PC-9 (cell line): ENCODE measurements around the gene CHRNA5. TPM values are rescaled to one million over a fixed set of nuclear protein-coding genes. Genes with fewer than 3 reads are reported as not detected.

Source experiments
- BruUV-seq: library from RNA; stranded (reverse); fragments of 400-500 nt; replicated peaks from 2 replicates; lab custom pipeline; 2021; lab: Mats Ljungman, UMichigan
- CTCF ChIA-PET: fragments of 300-600 bp; sonication (Branson Sonifier 250); formaldehyde crosslinking; loops from one replicate; lab custom pipeline; 2022; ENCODE audit warnings: antibody characterized with exemption; lab: Charles Lee
- POLR2A ChIA-PET: fragments of 300-600 bp; sonication (Branson Sonifier 250); formaldehyde crosslinking; loops from one replicate; lab custom pipeline; 2022; ENCODE audit warnings: antibody characterized with exemption; ENCODE audit not compliant: unreplicated experiment; lab: Charles Lee
- DNase-seq, 2 experiments: peaks; one replicate each; pipeline versions ENCODE4 v3.0.0 to v3.0.0-alpha.2; 2015 to 2022; ENCODE audit warnings: mixed read lengths in 1 of 2
- H2AFZ ChIP-seq: fragments of 200-600 bp; sonication (generic); 2 replicates; pipeline ENCODE4 v1.8.1; 2017; ENCODE audit warnings: antibody characterized with exemption
- H3F3A ChIP-seq: fragments of 200-600 bp; sonication (generic); 2 replicates; pipeline ENCODE4 v1.8.1; 2017; ENCODE audit warnings: antibody characterized with exemption, mild to moderate bottlenecking, low read depth; ENCODE audit not compliant: insufficient read depth
- H3K27ac ChIP-seq: fragments of 200-600 bp; sonication (generic); 2 replicates; pipeline ENCODE4 v1.6.1; 2016; ENCODE audit warnings: mixed run types
- H3K27me3 ChIP-seq: fragments of 200-600 bp; sonication (generic); 2 replicates; pipeline ENCODE4 v1.6.1; 2016; ENCODE audit warnings: low read depth, mixed run types; ENCODE audit not compliant: insufficient read depth
- H3K36me3 ChIP-seq: fragments of 200-600 bp; sonication (generic); 2 replicates; pipeline ENCODE4 v1.6.1; 2016; ENCODE audit warnings: low read depth, mixed run types
- H3K4me1 ChIP-seq: fragments of 200-600 bp; sonication (generic); replicated peaks from 2 replicates; pipeline ENCODE4 v1.6.1; 2016; ENCODE audit warnings: mixed run types; ENCODE audit not compliant: insufficient read depth
- H3K4me2 ChIP-seq: fragments of 200-600 bp; sonication (generic); 2 replicates; pipeline ENCODE4 v1.6.1; 2017; ENCODE audit warnings: mixed run types
- H3K4me3 ChIP-seq: fragments of 200-600 bp; sonication (generic); 2 replicates; pipeline ENCODE4 v1.6.1; 2016; ENCODE audit warnings: mixed run types
- H3K79me2 ChIP-seq: fragments of 200-600 bp; sonication (generic); 2 replicates; pipeline ENCODE4 v1.6.1; 2017; ENCODE audit warnings: low read depth, mixed run types
- H3K9me2 ChIP-seq: fragments of 200-600 bp; sonication (generic); 2 replicates; pipeline ENCODE4 v1.8.1; 2017; ENCODE audit warnings: mild to moderate bottlenecking; ENCODE audit not compliant: insufficient read depth
- H3K9me3 ChIP-seq: fragments of 200-600 bp; sonication (generic); 2 replicates; pipeline ENCODE4 v1.8.1; 2016; ENCODE audit warnings: low read depth; ENCODE audit not compliant: insufficient read depth
- H4K20me1 ChIP-seq: fragments of 200-600 bp; sonication (generic); 2 replicates; pipeline ENCODE4 v1.8.1; 2017; ENCODE audit not compliant: insufficient read depth
- CTCF ChIP-seq: fragments of 200-600 bp; sonication (generic); conservative IDR thresholded peaks from 2 replicates; pipeline ENCODE4 v1.6.1; 2017; ENCODE audit warnings: mixed run types, antibody characterized with exemption, mild to moderate bottlenecking, moderate library complexity
- EZH2 ChIP-seq: fragments of 200-600 bp; sonication (generic); IDR thresholded peaks from 2 replicates; pipeline ENCODE4 v1.8.0; 2017; ENCODE audit warnings: antibody characterized with exemption, low read depth
- intact Hi-C: fragments of 100-400 bp; cut with micrococcal nuclease; formaldehyde crosslinking; loops from one replicate; pipeline ENCODE4 v1.10.0; 2022; ENCODE audit not compliant: unreplicated experiment
- total RNA-seq: library from RNA; stranded (reverse); gene quantifications from 2 replicates; pipeline ENCODE4 v1.2.3, GENCODE V29; 2021

CHRNA5 gene
- total RNA-seq, 1 experiment from 2014 or later, result 9.5 TPM

- intact Hi-C loops, result loop anchor here (5.0 kb wide), 1 partner anchor 136 kb away; no protein-coding TSS in a partner anchor
- H3K4me2 ChIP-seq, result no peak overlapping the region
- no peaks in the 10 kb centered on the region for H3K9me2 ChIP-seq
- H3K9me3 ChIP-seq, result no peaks in the 10 kb centered on the region
- no peaks in the 10 kb centered on the region for H3K36me3 ChIP-seq
- H3K4me1 ChIP-seq, result no peaks in the 10 kb centered on the region
- DNase-seq, result no peak
- TF ChIP-seq CTCF (no peak), EZH2 (no peak)
- BruUV-seq, result no TSS peak
- no peaks in the 10 kb centered on the region for H3K79me2 ChIP-seq
- POLR2A ChIA-PET, result no interaction called here
- H3K27me3 ChIP-seq, result peaks cover 3% of the 10 kb centered on the region; the same call in 1 of the 2 replicates
- H3K4me3 ChIP-seq, result no peak overlapping the region
- H4K20me1 ChIP-seq, result no peaks in the 10 kb centered on the region
- CTCF ChIA-PET, result no interaction called here
- H2AFZ ChIP-seq, result no peak overlapping the region
- no peaks in the 10 kb centered on the region for H3F3A ChIP-seq
- no peak overlapping the region for H3K27ac ChIP-seq
Observed at GRCh38 chr15:78616506-78616905, 51.2 kb downstream of the CHRNA5 start.

GRCh38 chr15:78617076-78617475 is 51.8 kb downstream of the CHRNA5 start:
- DNase-seq, result no peak
- peaks cover 5% of the 10 kb centered on the region; the same call in 1 of the 2 replicates for H3K27me3 ChIP-seq
- no peak overlapping the region for H3K4me2 ChIP-seq
- H2AFZ ChIP-seq, result no peak overlapping the region
- no peaks in the 10 kb centered on the region for H3K79me2 ChIP-seq
- H3K4me3 ChIP-seq, result no peak overlapping the region
- H3K9me3 ChIP-seq, result no peaks in the 10 kb centered on the region
- H3K9me2 ChIP-seq, result no peaks in the 10 kb centered on the region
- TF ChIP-seq EZH2 (no peak), CTCF (no peak)
- H4K20me1 ChIP-seq, result no peaks in the 10 kb centered on the region
- ChIA-PET POLR2A (no interaction called here), CTCF (no interaction called here)
- no peaks in the 10 kb centered on the region for H3K4me1 ChIP-seq
- no TSS peak for BruUV-seq
- no peak overlapping the region for H3K27ac ChIP-seq
- intact Hi-C loops, result loop anchor here (5.0 kb wide), 1 partner anchor 135 kb away; no protein-coding TSS in a partner anchor
- no peaks in the 10 kb centered on the region for H3K36me3 ChIP-seq
- no peaks in the 10 kb centered on the region for H3F3A ChIP-seq

- no TSS peak for BruUV-seq
- ChIA-PET CTCF (interaction anchor here (0.7 kb wide), 1 partner anchor 86 kb away, joined by 3 read pairs; no protein-coding TSS in a partner anchor), POLR2A (no interaction called here)
- no peak for TF ChIP-seq EZH2
- no peak for TF ChIP-seq CTCF
- H3K9me3 ChIP-seq, result no peaks in the 10 kb centered on the region
- no peak for DNase-seq
- no peaks in the 10 kb centered on the region for H3K79me2 ChIP-seq
- H2AFZ ChIP-seq, result no peak overlapping the region
- H3K4me1 ChIP-seq, result no peaks in the 10 kb centered on the region
- no peak overlapping the region for H3K27ac ChIP-seq
- H4K20me1 ChIP-seq, result no peaks in the 10 kb centered on the region
- H3K4me2 ChIP-seq, result no peak overlapping the region
- H3K9me2 ChIP-seq, result no peaks in the 10 kb centered on the region
- no peaks in the 10 kb centered on the region for H3K36me3 ChIP-seq
- intact Hi-C loops, result loop anchor here (5.0 kb wide), 1 partner anchor 135 kb away; no protein-coding TSS in a partner anchor
- H3K4me3 ChIP-seq, result no peak overlapping the region
- H3F3A ChIP-seq, result no peaks in the 10 kb centered on the region
- peaks cover 9% of the 10 kb centered on the region; the same call in 1 of the 2 replicates for H3K27me3 ChIP-seq
Observed at GRCh38 chr15:78617516-78617915, 52.2 kb downstream of the CHRNA5 start.
